OCI-LY1 (cell line): ENCODE data around the gene SKOR2.

Source experiments
- EZH2 ChIP-seq: fragments of 200-600 bp; sonication (generic), shearing (Covaris generic); IDR thresholded peaks from 2 replicates; pipeline ENCODE4 v1.8.0; 2017; ENCODE audit warnings: borderline replicate concordance, mixed run types, mild to moderate bottlenecking, antibody characterized with exemption, low read length, moderate library complexity, mixed read lengths
- TF ChIP-seq, protein P1 (sequence below): fragments of 200-600 bp; sonication (generic), shearing (Covaris generic); IDR thresholded peaks from 2 replicates; pipeline ENCODE4 v1.5.1; 2017; ENCODE audit warnings: mild to moderate bottlenecking, antibody characterized with exemption, low read length, moderate library complexity, mixed read lengths

DNA sequence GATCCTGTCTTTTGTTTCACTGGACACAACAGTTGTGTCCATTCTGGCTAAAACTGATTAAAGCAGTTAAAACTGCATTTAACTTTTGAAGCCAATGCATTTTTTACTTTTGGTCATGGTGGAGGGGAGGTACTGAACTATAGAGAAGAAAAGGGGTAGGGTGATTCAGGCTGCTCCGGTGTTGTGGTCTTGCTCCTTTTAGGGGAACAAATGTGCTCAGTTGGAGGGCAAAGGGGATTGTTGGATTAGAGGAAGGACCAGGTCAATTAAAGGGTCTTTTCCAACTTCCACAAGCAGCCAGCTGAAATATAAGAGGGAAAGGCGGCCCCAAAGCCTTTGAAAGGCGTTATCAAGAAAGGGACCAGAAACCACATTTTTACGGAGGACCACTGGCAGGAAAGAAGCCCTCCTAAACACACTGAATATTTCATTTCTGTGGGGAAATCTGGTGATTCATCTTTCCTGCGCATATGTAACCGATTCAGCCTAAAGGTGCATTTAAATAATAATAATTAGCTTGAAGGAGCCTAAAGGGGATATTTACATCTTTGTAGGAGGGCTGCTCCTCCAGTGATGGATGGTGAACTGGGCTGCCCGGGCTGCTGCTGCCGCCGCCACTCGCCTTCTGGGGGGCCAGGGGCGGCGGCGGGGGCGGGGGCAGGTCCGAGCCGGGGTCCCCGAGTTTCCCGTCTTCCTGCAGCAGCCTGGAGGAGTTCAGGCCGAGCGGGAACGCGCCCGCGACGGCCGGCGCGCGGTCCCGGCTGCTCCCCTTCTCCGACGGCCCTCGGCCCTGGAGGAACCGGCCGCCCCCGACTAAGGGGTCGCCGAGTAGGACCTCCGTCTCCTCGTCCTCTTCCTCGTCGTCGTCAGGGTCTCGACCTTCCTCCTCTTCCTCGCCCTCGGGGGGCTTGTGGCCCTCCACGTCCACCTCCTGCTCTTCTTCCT, 5.2 kb downstream of the SKOR2 start:
- TF ChIP-seq, protein P1, sequence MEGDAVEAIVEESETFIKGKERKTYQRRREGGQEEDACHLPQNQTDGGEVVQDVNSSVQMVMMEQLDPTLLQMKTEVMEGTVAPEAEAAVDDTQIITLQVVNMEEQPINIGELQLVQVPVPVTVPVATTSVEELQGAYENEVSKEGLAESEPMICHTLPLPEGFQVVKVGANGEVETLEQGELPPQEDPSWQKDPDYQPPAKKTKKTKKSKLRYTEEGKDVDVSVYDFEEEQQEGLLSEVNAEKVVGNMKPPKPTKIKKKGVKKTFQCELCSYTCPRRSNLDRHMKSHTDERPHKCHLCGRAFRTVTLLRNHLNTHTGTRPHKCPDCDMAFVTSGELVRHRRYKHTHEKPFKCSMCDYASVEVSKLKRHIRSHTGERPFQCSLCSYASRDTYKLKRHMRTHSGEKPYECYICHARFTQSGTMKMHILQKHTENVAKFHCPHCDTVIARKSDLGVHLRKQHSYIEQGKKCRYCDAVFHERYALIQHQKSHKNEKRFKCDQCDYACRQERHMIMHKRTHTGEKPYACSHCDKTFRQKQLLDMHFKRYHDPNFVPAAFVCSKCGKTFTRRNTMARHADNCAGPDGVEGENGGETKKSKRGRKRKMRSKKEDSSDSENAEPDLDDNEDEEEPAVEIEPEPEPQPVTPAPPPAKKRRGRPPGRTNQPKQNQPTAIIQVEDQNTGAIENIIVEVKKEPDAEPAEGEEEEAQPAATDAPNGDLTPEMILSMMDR = no peak
- no peak for TF ChIP-seq EZH2
